Measurements from ENCODE around the gene SIN3A.
"Not testable (repeated sequence)": the region's sequence is repeated elsewhere in the genome, so short reads cannot be mapped to it uniquely, and the experiment has no call there.

The SIN3A gene

DNA sequence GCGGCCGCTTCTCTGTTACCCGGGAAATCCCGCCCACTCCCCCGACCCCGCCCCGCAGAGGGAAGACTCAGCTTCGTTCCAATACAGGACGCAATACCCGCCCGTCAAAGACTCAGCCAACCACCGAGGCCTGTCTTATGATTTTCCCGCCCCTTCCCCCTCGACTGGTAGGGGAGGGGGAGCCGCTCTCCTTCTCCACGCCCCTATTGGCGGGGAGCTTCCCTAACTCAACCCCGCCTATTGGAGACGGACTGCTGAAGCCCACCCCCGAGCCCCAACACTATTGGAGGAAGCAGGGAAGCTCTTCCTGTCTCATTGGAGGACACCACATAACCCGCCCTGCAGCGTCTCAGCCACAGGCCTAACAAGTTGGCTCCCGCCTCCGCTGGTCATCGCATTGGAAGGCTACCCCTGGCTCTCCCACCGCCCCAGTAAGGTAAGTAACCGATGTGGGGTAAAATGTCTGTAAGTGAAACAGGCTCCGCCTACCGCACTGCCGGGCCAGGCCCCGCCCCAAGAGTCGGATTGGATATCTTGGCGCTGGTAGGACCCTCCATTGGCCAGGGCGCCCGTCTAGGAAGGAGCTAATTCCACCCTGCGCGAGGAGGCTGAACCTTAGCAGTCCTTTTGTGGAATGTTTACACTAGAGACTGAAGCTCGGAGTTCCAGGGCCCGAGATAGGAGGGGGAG, at the start of gene SIN3A:
Gene SIN3A, minus strand, starts transcription at position 17 of the 690 bp plus-strand sequence. CDS start 21,315 bp downstream, outside the sequence.
- DNase-seq = peak; percentile 99

DNA sequence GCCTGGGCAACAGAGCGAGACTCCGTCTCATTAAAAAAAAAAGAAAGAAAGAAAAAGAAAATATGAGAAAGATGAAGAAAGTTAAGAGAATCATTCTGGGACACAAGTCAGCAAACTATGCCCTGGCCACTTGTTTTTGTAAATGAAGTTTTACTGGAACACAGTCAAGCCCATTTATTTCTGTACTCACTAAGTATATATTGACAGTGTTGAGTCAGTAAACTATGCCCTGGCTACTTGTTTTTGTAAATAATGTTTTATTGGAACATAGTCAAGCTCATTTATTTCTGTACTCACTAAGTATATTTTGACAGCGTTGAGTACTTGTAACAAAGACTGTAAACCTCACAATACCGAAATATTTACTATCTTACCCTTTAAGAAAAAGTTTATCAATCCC, 42.2 kb upstream of the SIN3A start:
- no peak for DNase-seq

DNA sequence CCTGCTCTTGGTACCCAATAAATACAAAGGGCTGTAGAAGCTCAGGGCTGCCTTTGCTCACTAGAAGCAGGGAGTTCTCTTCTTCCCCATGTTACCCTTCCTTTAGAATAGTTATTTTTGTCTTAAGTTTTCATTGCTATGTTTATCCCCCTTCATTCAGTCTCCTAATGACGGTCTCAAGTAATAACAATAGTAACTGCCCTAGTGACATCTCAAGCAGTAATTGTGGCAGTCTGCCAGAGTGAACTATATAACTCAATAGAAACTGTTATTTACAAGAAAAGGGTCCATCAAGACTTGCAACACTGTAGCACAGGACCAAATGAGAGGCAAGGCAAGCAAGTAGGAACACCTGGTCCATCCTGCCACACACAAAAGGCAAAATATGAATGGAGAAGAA, 32.5 kb upstream of the SIN3A start:
- no peak for DNase-seq

DNA sequence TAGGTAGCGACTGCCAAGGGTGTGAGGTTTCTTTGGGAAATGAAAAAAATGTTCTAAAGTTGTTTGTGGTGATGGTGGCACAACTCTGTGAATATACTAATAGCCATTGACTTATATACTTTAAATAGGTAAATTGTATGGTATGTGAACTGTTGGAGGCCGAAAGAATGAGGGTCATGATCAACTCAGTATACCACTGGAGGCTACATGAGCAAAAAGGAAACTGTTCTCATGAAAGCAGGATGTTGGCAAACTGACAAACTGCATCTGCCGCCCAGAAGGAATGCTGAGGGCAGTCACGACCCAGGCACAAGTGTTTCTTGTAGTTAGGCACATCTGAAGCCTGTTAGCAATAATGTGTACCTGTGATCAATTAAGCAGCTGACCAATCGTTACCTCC, 32.1 kb upstream of the SIN3A start:
- DNase-seq = not testable (repeated sequence)

DNA sequence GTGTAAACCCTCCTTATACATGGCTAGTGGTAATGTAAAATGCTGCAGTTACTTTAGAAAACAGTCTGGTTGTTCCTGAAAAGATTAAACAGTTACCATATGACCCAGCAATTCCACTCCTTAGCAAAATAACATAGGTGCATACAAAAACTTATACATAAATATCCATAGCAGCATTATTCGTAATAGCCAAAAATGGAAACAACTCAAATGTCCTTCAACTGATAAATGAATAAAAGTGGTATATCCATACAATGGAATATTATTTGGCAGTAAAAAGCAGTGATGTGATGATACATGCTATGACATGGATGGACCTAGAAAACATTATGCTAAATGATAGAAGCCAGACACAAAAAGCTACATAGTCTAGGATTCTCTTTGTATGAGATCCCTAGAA, 31.6 kb upstream of the SIN3A start:
- no peak for DNase-seq

DNA sequence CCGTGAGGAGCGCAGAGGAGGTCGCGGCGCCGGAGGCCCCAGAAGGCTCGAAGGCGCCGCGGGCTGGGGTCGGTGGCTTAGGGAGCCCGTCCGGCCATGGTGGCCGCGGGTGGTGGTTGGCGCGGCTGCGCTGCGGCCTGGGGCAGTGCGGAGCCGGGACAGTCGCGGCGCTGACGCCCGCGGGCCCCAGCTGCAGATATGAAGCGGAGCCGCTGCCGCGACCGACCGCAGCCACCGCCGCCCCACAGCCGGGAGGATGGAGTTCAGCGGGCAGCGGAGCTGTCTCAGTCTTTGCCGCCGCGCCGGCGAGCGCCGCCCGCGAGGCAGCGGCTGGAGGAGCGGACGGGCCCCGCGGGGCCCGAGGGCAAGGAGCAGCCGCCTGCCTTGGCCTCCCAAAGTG, 29.0 kb upstream of the SIN3A start:
- DNase-seq = not testable (repeated sequence)

DNA sequence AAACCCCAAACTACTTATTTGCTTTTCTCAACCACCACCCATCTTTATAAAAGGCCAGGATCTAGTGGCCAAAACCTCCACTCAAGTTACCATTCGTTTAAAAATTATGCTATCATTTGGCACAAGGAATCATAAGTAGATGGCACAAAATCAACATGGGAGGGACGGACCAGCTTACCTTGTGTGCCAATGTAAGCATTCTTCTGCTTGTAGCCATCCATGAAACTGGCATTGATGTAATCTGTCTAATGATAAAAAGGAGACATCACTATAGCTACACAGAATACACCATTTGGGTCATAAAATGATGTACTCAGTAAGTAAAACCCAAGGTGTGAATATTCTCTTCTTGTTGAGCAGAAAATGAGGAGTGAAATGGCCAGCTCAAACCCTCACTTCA, 28.2 kb upstream of the SIN3A start:
- no peak for DNase-seq

DNA sequence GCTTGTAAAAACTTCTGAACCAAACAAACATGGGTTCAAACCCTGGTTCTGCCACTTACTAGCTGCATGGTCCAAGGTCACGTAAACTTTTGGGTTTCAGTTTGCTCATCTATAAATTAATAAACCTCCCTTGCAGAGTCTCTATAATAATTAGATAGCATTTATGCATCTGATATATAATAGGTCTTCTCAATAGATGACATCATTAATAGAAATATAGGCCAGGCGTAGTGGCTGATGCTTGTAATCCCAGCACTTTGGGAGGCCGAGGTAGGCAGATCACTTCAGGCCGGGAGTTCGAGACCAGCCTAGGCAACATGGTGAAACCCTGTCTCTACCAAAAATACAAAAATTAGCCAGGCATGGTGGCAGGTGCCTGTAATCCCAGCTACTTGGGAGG, 25.6 kb upstream of the SIN3A start:
- DNase-seq = not testable (repeated sequence)

DNA sequence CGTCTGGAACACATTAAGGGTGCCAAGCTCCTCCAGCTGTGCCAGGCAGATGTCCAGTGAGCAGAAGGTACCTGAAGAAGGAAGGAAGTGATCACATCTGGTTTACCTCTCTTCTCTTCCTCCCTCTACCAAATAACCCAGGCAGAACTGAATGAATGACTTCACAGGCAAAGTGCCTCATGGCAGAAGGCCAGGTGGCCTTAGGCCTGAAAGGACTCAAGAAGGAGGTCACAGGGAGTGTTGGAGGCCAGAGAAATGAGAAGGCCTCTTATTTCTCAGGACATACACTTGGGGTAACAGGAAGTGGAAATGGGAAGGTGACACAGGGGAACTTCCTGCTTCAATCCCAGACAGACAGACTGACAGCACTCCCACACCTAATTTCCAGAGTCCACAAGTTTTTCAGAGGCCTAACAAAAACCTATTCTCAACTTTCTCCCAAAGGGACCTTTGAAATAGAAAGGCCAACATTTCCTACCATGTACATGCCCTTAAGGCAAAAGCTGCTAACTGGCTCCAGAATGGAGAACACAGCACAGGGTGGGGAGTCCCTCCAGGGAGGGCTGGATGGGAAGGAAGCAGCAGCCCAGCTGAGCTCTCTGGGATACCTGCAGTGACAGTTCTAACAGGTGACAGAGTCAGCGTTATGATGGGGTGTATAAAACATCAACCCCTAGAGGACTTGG, 17.6 kb upstream of the SIN3A start:
- DNase-seq = no peak

DNA sequence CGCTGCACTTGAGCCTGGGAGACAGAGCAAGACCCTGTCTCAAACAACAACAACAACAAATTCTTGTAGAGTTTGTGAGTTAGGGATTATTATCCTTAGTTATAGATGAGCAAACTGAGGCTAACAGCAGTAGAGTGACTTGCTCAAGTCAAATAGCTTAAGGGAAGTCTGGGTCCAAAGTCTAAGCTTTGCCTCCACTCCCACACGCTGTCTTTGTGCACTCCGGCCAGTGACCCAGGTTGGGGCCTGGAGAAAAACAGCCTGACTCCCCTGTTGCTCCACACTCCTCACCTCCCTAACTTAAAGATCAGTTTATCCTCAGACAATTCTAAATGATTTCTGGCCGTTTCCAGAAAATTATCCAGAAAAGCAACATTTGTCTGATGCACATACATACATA, 9.2 kb upstream of the SIN3A start:
- DNase-seq = no peak

DNA sequence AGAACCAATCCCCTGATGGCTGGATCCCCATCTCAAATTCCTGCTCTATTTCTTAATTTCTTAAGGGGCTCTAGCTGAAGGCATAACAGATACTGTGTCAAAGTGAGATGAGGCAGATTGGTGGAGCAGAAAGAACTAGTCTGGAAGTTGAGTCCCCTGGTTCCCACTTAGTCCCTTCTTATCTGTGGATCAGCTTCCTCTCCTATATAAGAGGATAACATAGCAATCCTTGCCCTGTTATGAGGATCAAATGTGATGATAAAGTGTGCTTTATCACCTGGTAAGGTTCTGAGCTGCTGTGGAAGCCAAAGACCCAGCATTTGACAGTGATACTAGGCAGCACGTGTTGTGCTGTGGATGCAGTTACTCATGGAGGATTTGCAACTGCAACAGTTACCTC, 8.1 kb upstream of the SIN3A start:
- no peak for DNase-seq

DNA sequence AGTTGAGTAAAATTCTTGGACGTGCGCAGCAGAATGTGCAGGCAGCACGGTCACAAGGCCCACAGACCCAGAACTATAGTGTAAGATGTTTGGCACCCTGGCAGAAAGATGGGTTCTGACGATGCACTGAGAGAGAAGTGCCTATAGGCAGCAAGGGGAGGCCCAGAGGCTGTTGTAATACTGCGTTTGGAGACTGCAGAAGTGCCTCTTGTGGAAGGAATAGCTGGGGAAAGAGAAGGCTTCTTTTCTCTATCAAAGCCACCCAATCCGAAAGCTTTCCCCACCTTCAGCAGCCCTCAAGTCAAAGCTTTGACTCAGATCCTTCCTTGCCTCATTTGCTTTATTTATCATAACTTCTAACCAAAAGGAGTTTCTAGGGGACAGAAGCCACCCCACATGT, 5.2 kb upstream of the SIN3A start:
- no peak for DNase-seq

DNA sequence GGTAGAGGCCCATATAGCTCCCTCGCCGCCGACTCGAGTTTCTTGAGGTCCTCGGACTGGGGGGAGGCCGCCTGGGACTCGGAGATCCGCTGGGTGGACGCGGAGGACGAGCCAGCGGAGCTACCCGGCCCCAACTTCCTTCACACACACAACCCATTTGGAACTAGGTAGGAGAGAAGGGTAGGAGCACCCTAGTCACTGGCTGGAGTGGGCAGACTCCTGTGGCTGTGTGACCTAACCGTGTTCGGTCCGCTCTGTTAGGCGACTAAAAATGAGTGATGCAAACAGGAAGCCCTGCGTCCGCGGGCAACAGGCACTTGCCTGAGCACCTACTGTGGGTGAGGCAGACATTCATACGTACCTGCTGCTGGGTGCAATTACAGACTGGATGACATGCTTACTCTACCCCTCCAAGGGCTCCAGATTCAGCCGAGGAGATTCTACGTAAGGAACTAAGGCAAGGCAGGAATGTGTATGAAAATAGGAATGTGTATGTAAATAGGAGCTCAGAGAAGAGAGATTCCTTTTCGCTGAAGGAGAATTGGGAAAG, 4.6 kb upstream of the SIN3A start:
- no peak for DNase-seq

DNA sequence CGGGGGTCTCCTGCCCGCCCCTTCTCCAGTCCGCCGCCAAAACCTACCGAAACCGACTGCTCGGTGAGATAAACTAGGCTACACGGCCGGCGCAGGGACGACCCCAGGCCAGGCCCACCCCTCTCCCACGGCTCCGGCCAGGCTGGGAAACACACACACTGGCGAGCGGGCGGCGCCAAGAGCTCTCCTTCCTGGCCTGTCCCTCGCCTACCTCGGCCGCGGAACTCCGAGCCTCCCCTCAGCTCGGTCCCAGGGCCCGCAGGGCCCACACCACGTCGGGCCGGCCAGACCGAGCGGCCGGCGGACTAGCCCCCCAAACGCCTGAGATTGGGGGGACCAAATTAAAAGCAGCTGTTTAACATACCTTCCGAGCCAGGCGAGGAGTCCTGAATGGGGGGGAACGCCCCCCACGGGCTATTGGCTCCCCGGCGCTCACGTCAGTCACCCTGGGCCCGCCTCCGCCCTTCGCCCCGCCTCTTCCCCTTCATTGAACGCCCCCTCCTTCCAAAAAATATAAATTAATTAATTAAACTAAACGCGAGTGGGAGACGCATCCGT, 4.0 kb upstream of the SIN3A start:
- peak; percentile 93 for DNase-seq

DNA sequence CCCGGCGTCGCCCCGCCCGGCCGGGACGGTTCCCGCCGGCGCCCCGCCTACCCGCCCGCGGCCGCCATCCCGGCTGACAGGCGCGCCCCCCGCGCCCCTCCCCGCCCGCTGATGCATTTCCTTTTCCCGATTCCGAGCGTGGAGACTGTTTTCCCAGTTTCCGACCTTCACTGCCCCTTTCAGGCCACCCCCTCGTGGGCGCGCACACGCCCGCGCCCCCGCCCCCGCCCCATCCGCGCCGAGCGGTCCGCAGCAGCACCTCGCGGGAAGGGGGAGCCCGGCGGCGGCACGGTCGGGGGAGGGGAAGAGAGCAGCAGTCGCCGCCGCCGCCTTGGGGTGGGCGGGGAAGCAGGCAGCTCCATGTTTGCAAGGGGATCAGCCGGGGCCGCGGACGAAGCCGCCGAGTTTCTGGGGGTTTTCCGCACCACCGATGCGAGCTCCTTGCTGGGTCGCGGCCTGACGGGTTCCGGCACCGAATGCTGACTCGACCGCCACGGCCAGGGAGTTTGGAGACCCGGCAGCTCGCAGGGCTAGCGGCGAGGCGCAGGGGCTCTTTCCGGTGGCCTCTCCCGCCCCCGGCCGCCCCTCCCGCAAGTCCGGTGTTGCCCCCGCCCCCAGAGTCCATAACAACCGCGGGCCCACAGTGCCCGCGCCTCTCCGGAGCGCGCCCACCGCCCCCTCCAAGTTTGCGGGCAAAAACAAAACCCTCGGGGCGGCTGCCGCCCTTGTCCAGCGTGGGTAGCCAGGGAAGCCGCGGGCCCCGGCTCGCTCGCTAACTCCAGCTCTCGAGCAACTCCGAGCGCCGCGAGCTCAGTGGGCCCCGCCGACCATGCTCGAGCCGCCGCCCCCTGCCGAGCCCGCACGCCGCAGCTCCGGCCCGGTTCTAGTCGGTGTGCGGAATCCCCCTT, 3.2 kb upstream of the SIN3A start:
- peak; percentile 91 for DNase-seq

DNA sequence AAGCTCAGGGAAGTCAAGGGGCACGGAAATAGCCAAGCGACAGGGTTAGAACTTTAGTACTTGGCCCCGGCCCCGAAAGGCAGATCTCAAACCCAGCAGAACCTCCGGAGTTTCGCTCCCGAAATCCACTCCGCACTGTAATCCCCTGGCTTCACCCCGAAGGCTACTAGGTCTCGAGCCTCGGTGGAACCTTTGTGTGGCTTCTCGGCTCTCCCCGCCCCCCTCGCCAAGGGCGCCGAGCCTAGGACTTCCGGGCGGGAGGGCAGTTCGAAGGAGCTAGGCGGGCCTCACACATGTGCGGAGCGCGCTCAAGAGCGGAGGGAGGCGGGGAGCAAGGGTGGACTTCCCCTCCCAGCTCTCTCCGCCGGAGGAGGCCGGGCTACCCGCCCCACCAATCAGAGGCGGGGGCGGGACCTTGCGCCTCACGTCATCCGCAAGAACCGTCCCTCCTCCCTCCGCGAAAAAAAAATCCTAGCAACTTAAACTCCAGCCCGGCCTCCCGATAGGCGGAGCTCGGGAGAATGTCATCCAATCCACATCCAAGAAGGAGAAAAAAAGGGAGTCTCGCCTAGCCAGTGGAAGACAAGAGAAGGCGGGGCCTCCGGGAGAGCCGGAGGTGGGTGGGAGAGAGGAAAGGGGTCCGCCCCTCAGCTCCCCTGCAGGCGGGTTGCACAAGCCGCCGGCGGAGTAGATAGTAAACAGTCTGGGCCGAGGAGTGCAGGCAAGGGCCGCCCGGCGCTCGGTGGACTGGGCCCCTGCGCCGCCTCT, 2.4 kb upstream of the SIN3A start:
- peak; percentile 97 for DNase-seq

DNA sequence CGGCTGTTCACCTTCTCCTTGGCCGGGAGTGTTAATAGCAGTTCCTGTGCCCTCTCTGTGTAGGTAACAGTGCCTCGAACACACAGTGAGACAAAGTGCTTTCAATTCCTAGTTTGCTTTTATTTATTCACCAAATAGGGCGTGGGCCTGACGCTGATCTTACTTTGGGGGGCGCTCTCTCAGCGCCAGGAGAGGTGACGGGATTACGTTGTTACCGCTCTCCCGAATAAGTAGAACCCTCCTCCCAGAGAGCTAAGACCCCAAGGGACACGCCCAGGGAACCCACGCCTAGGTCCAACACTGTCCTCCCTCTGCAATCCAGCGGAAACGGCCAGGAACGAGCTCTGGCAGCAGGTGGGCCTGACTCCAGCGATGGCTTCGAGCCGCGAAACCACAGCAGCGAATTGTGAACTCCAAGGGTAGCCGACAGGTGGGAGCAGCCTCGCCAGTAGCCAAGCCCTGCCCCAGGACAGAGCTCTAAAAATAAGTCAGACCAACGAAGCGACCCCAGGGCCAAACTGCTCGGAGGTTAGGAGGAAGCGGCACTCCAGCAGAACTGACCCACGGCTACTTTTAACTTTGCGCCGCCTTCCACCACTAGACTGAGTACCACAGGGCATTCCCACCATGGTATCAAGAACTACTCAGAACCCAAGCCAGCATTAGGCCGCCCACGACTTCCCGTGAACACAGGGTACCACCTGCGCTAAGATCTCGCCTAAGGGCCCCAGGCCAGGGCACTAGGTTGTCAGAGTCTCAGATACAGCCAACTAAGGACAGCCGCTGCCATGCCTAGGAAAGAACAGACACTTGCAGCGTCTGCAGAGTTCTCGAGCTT, 1.6 kb upstream of the SIN3A start:
- peak; percentile 62 for DNase-seq

DNA sequence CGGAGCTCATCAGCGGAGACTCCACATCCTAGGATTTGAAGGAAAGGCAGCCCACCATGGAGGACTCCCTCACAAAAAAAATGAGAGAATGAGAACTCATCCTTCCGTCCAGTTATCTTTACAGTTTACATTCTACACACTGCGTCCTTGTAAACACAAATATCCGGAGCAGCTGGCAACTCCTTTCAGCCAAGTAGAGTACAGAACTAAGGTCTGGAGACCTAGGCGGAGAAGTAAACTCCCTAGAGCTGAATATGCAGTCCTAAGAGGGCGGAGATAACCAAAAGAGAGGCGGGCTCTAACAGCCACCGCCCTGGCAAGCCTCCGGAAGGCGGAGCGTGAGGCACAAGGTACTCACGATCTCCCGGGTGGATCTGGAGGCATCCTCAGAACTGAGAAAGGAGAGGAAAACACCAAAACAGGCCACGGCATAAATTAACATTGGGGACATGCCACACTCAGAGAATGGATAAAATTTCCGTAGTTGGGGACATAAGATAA, 924 bp upstream of the SIN3A start:
- DNase-seq = peak; percentile 77

DNA sequence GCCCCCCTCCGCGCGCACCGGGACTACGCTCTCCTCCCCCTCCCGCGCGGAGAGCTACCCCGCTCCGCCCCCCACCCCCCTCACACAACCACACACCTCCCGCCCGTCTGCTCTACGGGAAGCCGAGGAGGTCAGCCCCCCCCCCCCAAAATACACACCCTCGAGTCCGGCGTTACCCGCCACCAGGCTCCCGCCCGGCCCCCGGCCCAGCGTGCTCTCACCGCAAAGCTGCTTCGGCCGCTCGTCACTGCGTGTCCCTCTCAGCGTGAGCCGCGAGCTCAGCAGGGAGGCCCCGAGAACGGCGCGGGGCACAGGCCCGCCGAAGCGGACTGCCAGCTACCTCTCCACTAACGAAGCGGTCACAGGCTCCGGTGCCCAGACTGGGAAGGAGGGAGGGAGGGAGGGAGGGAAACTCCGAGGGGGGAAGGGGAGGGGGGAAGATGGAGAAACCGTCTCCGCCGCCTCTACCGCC, 252 bp downstream of the SIN3A start:
- DNase-seq = no peak

DNA sequence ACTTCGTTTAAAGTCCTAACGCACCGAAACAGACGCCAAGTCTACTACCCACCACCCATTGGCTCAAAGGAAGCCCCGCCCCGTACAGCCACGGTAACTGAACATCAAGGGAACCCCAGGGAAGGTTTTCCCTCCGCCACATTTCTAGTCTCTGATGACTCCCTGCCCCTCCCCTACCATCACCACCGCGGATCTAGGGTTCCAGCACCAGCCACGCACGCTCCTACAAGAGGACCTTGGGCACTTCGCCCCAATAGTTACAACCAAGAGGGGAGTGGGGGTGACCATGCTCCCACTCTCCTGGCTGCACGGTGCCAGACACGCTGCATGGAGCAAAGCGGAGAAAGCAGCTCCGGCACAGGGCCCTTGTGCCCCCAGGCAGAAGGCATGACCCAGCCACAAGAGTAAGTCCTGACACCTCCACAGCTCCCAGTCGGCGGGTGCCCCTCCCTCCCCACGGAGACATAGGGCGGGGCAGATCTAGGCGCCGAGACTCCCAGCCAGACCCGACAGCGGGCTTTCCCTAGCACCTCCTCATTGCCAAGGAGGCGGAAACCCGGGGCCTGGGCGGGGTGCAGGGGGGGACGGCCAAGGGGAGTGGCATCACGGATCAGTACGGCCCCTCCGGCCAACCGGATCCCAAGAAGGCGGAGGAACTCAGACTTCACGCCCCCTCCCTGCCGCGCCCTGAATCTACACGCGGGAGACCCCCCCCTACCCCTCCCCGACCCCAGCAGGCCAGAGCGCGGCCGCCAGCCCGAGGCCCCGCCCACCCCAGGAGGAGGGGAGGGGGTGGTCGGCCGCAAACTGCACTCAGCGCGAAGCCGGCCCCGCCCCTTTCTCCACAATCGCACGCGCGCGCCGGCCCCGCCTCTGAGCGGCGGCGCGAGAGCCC, 936 bp downstream of the SIN3A start:
- DNase-seq = peak; percentile 98

Data from right forelimb (tissue), 1 donor.